Left colon (tissue), 2 donors: ENCODE measurements around the gene CD46. TPM values are rescaled to one million over a fixed set of nuclear protein-coding genes. Genes with fewer than 3 reads are reported as not detected.
A peak's percentile ranks its signal among the peaks of the same experiment; 100 is the strongest.

Experiments
- ATAC-seq: fragments of 200-7000 bp; cut with Tn5 transposase; one replicate; pipeline ENCODE4 v1.9.1; 2020; ENCODE audit warnings: mild to moderate bottlenecking, moderate library complexity
- DNase-seq, 2 donors: peaks; one replicate each; pipeline ENCODE4 v3.0.0-alpha.2; 2020
- intact Hi-C, 2 donors: fragments of 100-400 bp; cut with DNase I in 1 of 2; cut with micrococcal nuclease in 1 of 2; formaldehyde crosslinking; loops; one replicate each; pipeline versions ENCODE4 v1.11.2 to v1.14.0; 2022; cut with DNase I, micrococcal nuclease
- total RNA-seq, 2 donors: library from RNA; stranded (reverse); fragmentation: NEBNext Ultra II Directional; extraction: Animal tissue kit (Norgen Biotek cat#: 25700); gene quantifications; one replicate each; pipeline ENCODE4 v1.2.1, GENCODE V29; 2021
- donor health status: DM: no; HTN: no; CAD: no.
- donor health status: DM: yes; HTN: yes; CAD: no.

CD46 gene
- total RNA-seq, 2 donors from 2014 or later: 253 to 260 TPM

DNA sequence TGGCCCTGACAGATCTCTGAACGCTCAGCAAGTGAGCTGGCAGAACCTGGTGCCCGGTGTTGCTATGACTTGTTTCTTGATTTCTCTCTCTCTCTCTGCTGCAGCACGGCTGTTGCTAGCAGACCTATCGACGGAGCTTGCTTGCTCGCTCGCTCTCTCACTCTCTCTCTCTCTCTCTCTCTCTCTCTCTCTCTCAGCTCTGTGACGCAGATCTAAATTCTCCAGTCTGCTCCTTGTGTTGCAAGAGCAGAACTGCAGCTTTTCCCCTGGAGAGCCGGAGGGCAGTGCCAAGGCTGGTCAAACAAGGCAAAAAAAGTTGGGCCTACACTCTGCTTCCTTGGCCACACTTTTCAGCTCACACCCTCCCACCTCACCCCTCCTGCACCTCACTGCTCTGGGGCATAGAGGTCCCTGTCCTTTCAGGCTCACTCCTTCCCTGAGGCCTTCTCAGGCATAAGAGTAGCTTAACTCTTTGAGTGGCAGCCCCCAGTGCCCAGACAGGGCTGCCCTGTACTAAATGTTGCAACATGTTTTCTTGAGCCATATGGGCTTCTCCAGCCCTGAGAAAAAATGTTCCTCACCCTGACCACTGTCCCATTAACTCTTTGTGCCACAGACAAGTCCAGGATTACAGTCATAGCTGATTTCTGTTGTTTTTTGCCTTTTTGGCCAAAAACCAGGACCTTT is 72.2 kb downstream of the CD46 start:
- ATAC-seq (peak; percentile 50), DNase-seq (peak; percentile 74 to 90)
- intact Hi-C loops: no loop called here

DNA sequence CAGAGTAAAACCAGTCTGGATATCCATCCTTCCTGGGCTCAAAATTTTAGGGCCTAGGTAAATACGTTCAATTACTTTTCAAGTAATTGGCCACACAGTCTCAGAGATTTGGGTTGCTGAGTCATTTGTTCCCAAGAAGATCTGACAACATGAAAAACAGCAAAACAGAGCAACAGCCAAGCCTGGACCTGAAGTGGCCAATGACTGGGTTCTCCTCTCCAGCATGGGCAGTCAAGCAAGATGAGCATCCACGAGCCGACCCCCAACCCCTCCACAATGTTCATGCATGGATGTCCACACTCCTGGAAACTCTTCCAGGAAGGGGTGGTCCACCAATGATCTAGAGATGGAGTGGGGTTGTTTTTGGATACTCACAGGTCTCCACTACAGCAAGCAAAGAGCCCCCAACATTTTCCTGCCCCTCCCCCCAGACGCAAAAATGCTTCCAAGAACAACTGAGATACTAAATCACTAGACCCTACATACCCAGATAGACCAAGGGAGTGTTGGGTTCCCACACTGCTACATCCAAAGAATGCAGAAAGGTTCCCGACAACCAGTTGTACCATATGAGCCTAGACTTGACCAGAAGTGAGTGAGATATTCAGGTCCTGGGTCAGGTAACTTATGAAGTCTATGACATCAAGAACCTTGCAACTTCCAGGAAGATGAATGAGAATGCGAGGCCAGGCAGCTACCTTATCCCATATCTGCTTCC is 73.0 kb downstream of the CD46 start:
- no peak for DNase-seq
- no peak for ATAC-seq
- intact Hi-C loops: no loop called here

DNA sequence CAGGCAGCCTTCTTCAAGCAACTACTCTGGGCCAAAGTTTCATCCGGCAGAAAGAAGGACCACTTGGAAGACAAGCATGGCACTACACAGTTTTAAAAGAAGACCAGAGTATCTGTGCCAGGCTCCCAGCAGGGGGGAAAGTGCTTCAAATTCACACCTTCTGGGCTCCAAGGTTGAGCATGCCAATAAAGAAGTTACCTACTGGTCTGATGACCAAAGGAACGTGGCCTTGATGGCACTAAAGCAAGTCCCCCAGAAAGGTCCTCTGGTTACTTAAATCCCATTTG is 73.5 kb downstream of the CD46 start:
- no peak for ATAC-seq
- intact Hi-C loops: no loop called here
- no peak for DNase-seq

DNA sequence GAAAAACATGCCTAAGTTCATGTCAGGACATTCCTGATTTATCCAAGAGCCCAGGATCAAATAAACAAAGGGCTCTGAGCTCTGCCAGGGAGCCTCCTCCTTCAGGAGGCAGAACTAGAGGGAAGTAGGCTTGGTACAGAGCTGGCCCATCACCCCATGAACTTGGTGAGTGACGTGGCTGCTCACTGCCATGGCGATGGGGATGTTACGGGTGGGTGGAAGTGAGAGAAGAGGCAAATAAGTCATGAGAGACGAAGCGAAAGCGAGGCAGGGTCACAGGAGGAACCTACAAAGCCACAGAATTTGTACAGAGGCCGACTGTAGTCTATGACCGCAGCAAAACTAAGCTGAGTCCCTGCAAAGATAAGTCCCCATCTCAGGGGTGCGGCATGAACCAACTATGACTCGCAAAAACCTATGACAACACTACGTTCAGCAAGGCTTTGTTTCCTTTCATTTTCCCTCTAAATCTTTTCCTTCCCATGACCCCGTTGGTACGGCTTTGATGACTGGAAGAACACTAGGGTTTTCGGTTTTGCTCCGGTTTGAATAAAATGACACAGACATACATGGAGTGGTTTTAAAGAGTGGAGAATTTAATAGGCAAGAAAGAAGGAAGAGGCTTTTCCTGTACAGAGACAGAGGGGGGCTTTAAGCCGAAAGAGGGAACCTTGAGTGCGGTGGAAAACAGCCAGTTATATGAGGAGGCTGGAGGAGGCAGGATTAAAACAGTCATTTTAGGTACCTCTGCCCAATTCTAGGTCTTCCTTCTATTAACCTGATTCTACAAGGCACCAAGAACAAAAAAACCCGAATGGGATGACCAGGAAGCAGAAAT is 74.1 kb downstream of the CD46 start:
- intact Hi-C loops: loop anchor here in 1 of 2 donors (2.0 kb wide), 1 partner anchor 45 kb away; no protein-coding TSS in a partner anchor
- ATAC-seq: peak; percentile 17
- peak; percentile 74 to 87 for DNase-seq

DNA sequence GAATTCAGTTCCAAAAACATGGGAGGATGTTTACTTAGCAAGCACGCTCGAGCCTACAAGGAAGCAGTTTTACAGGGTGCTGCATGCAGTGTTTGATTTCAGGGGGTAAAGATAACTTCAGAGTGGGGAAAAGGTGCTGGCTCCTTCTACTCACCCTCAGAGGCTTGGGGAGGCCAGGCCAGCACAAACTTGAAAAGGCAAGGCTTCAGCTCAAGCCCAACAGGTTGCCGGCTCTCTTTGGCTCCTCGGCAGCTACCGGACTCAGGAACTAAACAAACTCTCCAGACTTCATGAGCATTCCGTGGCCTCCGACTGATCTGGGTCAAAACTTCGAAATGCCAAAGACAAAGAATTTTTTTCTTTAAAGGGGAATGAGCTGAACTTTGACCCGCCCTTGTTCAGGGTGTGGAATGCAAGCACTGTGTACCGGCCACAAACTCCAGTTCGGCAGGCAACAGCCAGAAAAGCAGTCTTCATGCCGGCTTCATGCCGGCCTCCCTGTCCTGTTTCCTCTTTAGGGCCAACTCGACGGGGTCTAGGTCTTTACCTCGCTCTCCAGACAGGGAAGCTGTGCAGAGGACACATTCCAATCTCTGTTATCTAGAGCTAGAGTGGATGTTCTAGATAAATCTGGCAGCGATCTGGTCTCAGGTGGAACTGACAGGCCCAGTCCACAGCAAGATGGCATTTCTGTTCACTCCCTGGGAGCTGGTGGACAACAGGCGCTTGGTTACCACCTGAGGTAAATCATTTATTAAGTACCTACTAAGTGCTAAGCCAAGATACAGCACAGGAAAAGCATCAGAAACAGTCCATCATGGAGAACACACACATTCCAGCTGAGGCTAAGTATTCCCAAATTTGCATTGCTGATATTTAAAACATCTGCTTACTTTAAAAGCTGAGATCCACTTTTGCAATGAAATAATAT is 75.0 kb downstream of the CD46 start:
- DNase-seq: peak; percentile 74 to 77
- intact Hi-C loops: loop anchor here in 1 of 2 donors (2.0 kb wide), 1 partner anchor 44 kb away; no protein-coding TSS in a partner anchor
- peak; percentile 61 for ATAC-seq

DNA sequence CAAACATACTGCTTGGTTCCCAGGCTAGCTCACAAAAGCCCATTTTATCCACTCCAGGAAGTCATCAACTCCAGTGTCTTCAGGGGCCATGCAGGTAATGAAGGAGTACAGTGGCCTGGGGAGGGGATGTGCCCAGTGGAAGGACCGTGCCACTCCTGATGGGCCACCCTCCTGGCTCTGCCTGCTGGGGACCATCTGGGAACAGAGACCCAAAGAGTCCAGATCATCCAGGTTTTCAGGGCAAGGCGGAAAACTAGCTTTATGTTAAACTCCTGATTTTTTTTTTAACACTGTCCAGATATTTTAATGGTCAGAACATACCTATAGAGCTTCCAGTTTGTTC is 75.6 kb downstream of the CD46 start:
- ATAC-seq (no peak), DNase-seq (no peak)
- intact Hi-C loops: loop anchor here in 1 of 2 donors (2.0 kb wide), 1 partner anchor 43 kb away; no protein-coding TSS in a partner anchor

DNA sequence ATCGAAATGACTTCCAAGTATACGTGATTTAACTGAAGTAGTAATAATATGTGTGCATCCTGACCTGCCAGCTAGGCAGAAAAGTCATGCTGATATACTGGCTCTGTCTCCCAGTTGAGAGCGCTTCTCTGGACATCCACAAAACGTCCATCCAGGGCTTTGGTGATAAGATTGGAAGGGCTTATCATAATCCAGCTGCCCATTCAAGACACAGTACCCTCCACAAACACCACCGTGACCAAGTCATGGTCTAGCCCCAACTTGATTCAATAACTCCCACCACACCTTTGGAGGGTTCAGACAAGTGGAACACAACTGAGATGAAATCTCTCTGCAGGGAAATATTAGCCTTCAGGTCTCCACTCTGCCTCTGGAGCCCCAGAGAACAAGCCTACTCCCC is 76.2 kb downstream of the CD46 start:
- no peak for DNase-seq
- intact Hi-C loops: loop anchor here in 1 of 2 donors (2.0 kb wide), 1 partner anchor 135 kb away; no protein-coding TSS in a partner anchor
- no peak for ATAC-seq

DNA sequence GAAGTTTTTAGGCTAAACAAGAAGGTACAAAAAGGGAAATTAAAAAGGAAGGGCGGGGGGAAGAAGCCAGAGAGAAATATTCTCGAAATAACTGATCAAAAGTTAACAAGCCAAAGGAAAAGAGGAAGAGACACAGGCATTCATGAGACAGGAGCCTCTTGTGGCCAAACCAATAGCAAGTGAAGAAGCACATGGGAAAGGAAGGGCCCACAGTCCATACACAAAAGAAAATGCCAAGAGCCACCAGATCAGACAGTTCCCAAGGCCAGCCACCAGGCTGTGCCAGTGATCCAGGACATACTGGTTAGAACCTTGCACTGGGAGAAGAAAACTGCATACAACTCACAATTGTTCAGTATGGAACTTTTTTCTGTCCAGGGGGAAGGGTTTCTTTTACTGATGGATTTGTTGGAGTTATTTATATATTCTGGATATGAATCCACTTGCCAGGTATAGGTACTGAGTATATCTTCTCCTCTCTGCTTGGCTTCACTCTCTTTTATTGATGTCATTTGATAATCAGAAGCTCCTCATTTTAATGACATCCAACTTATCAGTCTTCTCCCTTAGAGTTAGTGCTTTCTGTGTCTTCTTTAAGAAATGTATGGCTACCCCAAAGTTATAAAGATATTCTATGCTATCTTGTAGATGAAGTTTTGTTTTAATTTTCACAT is 76.8 kb downstream of the CD46 start:
- intact Hi-C loops: loop anchor here in 1 of 2 donors (2.0 kb wide), 1 partner anchor 134 kb away; no protein-coding TSS in a partner anchor
- DNase-seq (peak; percentile 79 to 80), ATAC-seq (peak; percentile 61)

DNA sequence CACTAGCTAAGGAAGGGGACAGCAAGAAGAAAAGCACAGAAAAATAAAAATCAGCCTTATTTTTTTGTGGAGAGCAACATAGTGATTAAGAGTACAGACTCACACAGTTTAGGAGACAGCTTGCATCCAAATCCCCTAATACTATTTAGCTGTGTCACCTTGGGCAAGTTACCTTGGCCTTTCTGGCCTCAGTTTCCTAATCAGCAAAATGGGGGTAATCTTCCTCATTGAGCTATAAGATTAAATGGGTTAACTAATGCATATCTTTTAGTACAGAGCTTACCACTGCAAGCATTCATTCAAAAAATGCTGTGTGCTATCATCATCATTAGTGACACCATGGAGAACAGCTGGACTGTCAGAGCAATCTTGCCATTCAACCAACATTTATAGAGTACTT is 77.7 kb downstream of the CD46 start:
- no peak for ATAC-seq
- intact Hi-C loops: loop anchor here in 1 of 2 donors (2.0 kb wide), 1 partner anchor 133 kb away; no protein-coding TSS in a partner anchor

DNA sequence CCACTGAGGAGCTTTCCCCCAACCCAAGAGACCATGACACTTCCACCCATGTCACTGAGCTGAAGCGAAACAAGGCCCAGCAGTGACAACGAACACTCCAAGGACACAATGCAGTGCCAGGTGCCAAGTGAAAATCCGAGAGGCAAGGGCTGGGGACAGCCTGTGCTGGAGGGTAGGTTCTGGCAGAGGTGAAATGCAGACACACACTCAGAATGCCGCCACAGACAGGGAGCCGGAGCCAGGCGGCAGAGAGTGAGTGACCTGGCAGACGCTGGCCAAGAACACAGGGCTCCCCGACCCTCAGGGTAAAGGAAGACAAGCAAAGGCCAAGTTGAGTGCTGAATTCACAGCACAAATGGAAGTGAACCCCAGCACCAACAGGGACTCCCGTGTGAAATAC is 78.9 kb downstream of the CD46 start:
- intact Hi-C loops: no loop called here
- no peak for ATAC-seq
- DNase-seq: no peak

More for the DNA sequence above, 77.7 kb downstream of the CD46 start:
- DNase-seq: no peak

DNA sequence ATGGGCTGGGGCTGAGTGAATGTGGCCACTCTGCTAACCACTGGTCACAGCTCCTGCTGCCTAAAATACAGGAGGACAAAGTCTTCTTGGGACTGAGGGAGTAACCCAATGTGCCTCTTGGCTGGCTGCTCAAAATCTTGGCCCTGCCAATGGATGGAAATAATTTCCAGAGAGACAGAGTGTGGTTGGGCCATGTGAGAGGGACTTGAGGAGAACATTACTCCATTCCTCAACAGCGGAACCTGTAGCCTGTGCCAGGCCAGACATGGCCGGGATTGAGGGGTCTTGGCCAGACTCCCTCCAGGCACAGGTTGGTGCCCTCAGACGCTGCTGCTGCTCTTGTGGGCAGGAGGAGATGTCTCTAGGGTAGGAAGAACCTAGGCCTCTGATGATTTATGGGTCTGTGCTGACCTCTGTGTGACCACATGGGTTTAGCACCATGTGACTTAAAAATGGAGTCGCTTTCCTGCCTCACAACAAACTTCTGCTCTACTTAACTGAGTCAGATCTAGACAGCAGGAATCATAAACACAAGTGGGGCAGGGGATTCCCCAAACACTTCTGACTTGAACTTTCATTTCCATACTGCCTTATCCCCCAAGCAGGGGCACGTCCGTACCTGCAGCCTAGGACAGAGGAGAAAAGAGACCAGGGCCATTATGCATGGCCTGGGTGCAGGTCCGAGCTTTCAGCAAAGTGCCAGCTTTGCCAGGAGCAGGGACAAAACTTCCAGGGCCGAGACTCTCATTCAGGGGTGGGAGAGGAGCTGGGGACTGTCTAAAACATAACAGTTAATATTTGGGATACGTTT is 79.9 kb downstream of the CD46 start:
- intact Hi-C loops: no loop called here
- no peak for ATAC-seq
- no peak for DNase-seq

DNA sequence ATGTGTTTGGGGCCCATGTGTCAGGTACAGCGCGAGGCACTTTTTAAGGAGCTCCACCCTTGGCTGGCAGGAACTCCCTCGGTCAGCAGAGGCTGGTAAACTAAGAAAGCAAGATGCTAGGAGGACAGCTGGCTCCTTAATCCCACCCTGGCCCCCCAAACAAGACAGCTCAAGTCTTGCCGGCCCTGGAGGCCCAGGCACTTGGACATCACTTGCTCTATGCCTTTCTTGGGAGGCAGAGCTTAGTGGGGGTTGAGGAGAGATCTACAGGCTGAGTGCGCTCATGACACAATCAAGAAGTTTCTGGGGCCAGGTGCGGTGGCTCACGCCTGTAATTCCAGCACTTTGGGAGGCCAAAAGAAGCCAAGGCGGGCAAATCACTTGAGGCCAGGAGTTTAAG is 80.9 kb downstream of the CD46 start:
- ATAC-seq: no peak
- no peak for DNase-seq
- intact Hi-C loops: no loop called here

DNA sequence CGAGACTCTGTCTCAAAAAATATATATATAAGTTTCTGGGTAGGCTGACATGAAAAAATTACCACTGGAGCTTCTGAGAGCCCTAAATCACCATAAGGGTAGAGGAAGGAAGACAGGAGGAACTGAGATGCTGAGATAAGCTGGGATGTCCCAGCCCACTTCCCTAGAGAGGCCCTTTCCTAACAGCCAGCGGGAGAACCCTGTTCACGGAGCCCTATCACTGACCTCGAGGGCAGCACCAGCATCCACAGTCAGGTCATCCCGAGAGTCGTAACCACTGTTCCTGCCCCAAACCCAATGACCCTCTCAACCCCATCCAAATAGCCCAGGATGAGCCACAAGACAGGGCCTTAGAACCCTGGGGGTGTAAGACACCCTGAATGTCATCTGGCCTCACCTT is 81.5 kb downstream of the CD46 start:
- no peak for DNase-seq
- no peak for ATAC-seq
- intact Hi-C loops: no loop called here

DNA sequence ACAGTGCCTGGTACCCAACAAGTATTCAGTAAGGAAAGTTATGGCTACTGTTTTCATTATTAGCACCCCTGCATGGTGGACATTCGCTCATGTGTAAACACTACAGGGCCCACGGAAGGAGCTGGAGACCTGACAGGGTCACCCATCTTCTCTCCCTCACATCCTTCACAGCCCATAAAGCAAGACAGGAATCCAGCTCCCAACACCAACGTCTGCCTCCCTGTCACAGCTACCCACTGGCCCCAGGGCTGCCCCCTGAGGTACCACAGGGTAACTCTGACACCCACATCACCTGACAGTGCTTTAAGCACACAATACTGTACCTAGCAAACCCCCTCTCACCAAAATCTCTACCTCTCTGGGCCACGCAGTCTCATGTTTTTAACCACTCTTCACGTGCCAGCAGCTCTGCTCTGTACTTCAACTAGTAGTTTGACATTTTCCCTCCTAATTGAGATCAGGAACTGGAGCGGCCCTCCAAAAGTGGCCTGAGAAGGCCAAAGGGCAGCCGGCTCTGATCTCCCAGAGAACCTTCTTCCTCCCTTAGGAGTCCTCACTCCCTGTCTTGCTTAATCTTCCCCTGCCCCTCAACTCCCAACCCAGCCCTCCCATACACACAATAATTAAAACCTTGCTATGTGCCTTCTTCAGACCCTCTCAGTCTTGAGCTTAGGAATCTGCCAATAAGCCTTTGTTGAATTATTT is 82.3 kb downstream of the CD46 start:
- ATAC-seq: no peak
- DNase-seq: no peak
- intact Hi-C loops: no loop called here

DNA sequence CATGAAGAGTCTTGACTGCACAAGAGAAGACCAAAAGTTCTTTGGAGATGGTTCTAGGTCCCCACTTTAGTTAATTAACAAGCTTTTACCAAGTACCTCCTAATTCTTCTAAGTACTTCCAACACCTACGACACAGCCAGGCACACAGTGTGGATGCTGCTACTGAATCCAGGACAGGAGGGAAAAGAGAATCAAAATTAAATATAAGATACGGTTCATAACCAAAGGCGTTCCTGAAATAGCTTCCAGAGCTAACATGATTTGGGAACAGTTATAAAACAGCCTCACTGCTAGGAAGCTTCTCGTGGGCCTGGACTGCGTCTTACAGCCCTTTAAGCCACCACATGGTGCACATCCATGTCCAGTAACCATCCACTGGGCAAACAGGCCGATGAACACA is 84.1 kb downstream of the CD46 start:
- no peak for ATAC-seq
- intact Hi-C loops: no loop called here
- no peak for DNase-seq

DNA sequence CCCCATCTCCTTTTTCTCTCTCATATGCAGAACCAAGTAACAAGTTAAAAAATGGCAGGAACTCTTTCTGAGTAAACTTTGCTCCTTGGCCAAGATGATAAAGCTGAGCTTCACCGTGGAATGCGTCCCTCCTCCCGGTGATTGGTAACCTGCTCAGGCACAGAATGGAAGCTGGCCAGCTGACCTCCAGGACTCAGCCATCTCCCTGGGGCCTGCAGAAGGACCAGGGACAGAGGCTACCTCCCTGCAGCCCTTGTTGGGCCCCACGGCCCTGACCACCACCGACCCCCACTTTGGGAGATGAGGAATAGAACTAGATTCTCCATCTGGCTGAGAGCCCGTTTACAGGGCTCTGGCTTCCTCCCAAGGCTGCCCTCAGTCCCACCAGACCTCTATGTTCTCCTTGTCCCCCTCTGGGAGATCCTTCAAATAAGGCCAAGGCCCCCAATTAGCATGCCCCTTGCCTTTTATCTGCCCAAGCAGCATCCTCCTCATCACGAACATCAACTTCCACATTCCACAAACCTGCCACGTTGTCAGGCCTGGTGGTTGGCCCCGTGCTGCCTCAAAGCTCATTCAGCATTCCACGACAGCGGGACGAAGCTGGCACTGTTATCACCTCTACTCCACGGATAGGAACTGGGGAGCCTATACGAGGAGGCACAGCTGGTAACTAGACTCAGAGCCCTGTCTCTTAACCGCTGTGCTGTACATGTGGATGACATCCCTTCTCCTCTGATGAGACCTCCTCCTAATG is 84.9 kb downstream of the CD46 start:
- DNase-seq (no peak), ATAC-seq (no peak)
- intact Hi-C loops: no loop called here
